ENCODE data around the gene APBA3. TPM values are rescaled to one million over a fixed set of nuclear protein-coding genes. Genes with fewer than 3 reads are reported as not detected.

APBA3 gene
- total and polyA plus RNA-seq, 2 of the 4 experiments (the other 2 are of a cell fraction): 9.5 to 18.4 TPM

GRCh38 chr19:3796358-3796757 lies 34.9 kb upstream of the APBA3 start:
- POLR2A ChIA-PET (ENCODE audit: unreplicated experiment): no interaction called here
- CTCF ChIA-PET: no interaction called here
- no CpG with 5 or more reads among the region's 2 CpGs for WGBS, 2 experiments (ENCODE audit: extremely low coverage in 2 of 2, insufficient read length in 1 of 2)

More at GRCh38 chr19:3796358-3796757, 34.9 kb upstream of the APBA3 start:
- Histone ChIP-seq H3K27ac (ENCODE audit: insufficient read depth, low read length) (no peak overlapping the region), H3K4me1 (ENCODE audit: control insufficient read depth, insufficient read depth, low read length) (no peaks in the 10 kb centered on the region), H4K8ac (ENCODE audit: low read depth in 2 of 2, low read length in 2 of 2) (no peak overlapping the region), H3K36me3 (ENCODE audit: control insufficient read depth, insufficient read depth, low read length) (no peaks in the 10 kb centered on the region), H3K4me2 (ENCODE audit: low read depth, low read length) (no peak overlapping the region), H2AK9ac (replicated peaks; ENCODE audit: low read depth, low read length, poor library complexity) (no peak overlapping the region), H2BK20ac (ENCODE audit: low read depth, low read length) (no peak overlapping the region), H3K9ac (ENCODE audit: low read depth, low read length) (no peak overlapping the region), H3K14ac (replicated peaks; ENCODE audit: low read depth, low read length) (no peak overlapping the region), H3K23ac (ENCODE audit: low read depth, low read length) (no peak overlapping the region), H4K20me1 (ENCODE audit: insufficient read depth, low read length) (no peaks in the 10 kb centered on the region), H2AFZ (replicated peaks; ENCODE audit: low read length, poor library complexity) (no peak overlapping the region), H2BK5ac (ENCODE audit: low read depth, low read length, poor library complexity, severe bottlenecking) (no peak overlapping the region), H3K9me1 (ENCODE audit: insufficient read depth, low read length) (no peaks in the 10 kb centered on the region), H3K79me1 (ENCODE audit: low read depth in 1 of 2, low read length in 2 of 2) (no peaks in the 10 kb centered on the region), H2AK5ac (ENCODE audit: low read depth, low read length) (no peak overlapping the region), H3K4ac (ENCODE audit: low read depth, low read length) (no peak overlapping the region), H3K4me3 (ENCODE audit: insufficient read depth, low read depth, low read length) (no peak overlapping the region), H4K91ac (ENCODE audit: insufficient read depth, low read depth, low read length) (no peak overlapping the region), H2BK15ac (ENCODE audit: low read depth, low read length) (no peak overlapping the region), H3K27me3 (ENCODE audit: control insufficient read depth, insufficient read depth, low read length) (peaks cover 16% of the 10 kb centered on the region), H3K18ac (ENCODE audit: low read depth, low read length) (no peak overlapping the region), H2BK120ac (ENCODE audit: low read depth, low read length) (no peak overlapping the region), H3K56ac (ENCODE audit: extremely low read depth, insufficient read depth, low read length) (no peak overlapping the region), H3K9me3 (ENCODE audit: control insufficient read depth, insufficient read depth, low read length) (peaks cover 7% of the 10 kb centered on the region), H4K5ac (ENCODE audit: low read depth, low read length) (no peak overlapping the region)
- in situ Hi-C loops (cut with MboI; ENCODE audit: low sequenced_read_pairs): no loop called here
- ATAC-seq (ENCODE audit: low read depth) (no peak), DNase-seq (no peak)
- BruUV-seq (replicated peaks): no TSS peak
- intact Hi-C loops (cut with micrococcal nuclease): no loop called here
- dilution Hi-C loops (cut with HindIII; ENCODE audit: low sequenced_read_pairs, unreplicated experiment): no loop called here
- TF ChIP-seq MAFK (IDR thresholded peaks at IDR 0.05; ENCODE audit: low read depth, low read length): no peak
- TF ChIP-seq RAD21 (IDR thresholded peaks at IDR 0.05; ENCODE audit: low read length): no peak
- TF ChIP-seq MXI1 (IDR thresholded peaks at IDR 0.05; ENCODE audit: borderline replicate concordance, low read depth, low read length): no peak
- no peak for TF ChIP-seq POLR2A (IDR thresholded peaks at IDR 0.05; ENCODE audit: low read depth, low read length)
- TF ChIP-seq SMC3 (IDR thresholded peaks at IDR 0.05; ENCODE audit: low read depth, low read length): no peak
- TF ChIP-seq, protein P1, sequence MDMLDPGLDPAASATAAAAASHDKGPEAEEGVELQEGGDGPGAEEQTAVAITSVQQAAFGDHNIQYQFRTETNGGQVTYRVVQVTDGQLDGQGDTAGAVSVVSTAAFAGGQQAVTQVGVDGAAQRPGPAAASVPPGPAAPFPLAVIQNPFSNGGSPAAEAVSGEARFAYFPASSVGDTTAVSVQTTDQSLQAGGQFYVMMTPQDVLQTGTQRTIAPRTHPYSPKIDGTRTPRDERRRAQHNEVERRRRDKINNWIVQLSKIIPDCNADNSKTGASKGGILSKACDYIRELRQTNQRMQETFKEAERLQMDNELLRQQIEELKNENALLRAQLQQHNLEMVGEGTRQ (IDR thresholded peaks at IDR 0.05; ENCODE audit: low read depth, low read length): no peak
- TF ChIP-seq FOS (IDR thresholded peaks at IDR 0.05; ENCODE audit: low read depth, low read length): no peak
- TF ChIP-seq BHLHE40 (IDR thresholded peaks at IDR 0.05; ENCODE audit: low read depth, low read length): no peak
- TF ChIP-seq RFX5 (IDR thresholded peaks at IDR 0.05; ENCODE audit: low read depth, low read length): no peak
- no peak for TF ChIP-seq NFE2L2 (IDR thresholded peaks at IDR 0.05; ENCODE audit: low read depth, low read length)
- TF ChIP-seq CEBPB (IDR thresholded peaks at IDR 0.05; ENCODE audit: low read depth, low read length): no peak
- TF ChIP-seq CHD1 (IDR thresholded peaks at IDR 0.05; ENCODE audit: low read depth, low read length): no peak
- TF ChIP-seq RCOR1 (IDR thresholded peaks at IDR 0.05; ENCODE audit: insufficient replicate concordance, low read length): no peak
- no peak for TF ChIP-seq CTCF (conservative IDR thresholded peaks at IDR 0.05; ENCODE audit: low read depth, low read length)
- TF ChIP-seq MAZ (IDR thresholded peaks at IDR 0.05; ENCODE audit: borderline replicate concordance, low read depth, low read length): no peak
- TF ChIP-seq, protein P2, sequence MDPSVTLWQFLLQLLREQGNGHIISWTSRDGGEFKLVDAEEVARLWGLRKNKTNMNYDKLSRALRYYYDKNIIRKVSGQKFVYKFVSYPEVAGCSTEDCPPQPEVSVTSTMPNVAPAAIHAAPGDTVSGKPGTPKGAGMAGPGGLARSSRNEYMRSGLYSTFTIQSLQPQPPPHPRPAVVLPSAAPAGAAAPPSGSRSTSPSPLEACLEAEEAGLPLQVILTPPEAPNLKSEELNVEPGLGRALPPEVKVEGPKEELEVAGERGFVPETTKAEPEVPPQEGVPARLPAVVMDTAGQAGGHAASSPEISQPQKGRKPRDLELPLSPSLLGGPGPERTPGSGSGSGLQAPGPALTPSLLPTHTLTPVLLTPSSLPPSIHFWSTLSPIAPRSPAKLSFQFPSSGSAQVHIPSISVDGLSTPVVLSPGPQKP (IDR thresholded peaks at IDR 0.05; ENCODE audit: borderline replicate concordance, low read depth, low read length): no peak
